Bone marrow (tissue), 2 donors: ENCODE measurements around the gene SLX4IP.

Experiments used
- DNase-seq, 2 donors: peaks; one replicate each; lab custom pipeline; 2025; lab: John Stamatoyannopoulos, UW

The SLX4IP gene

DNA sequence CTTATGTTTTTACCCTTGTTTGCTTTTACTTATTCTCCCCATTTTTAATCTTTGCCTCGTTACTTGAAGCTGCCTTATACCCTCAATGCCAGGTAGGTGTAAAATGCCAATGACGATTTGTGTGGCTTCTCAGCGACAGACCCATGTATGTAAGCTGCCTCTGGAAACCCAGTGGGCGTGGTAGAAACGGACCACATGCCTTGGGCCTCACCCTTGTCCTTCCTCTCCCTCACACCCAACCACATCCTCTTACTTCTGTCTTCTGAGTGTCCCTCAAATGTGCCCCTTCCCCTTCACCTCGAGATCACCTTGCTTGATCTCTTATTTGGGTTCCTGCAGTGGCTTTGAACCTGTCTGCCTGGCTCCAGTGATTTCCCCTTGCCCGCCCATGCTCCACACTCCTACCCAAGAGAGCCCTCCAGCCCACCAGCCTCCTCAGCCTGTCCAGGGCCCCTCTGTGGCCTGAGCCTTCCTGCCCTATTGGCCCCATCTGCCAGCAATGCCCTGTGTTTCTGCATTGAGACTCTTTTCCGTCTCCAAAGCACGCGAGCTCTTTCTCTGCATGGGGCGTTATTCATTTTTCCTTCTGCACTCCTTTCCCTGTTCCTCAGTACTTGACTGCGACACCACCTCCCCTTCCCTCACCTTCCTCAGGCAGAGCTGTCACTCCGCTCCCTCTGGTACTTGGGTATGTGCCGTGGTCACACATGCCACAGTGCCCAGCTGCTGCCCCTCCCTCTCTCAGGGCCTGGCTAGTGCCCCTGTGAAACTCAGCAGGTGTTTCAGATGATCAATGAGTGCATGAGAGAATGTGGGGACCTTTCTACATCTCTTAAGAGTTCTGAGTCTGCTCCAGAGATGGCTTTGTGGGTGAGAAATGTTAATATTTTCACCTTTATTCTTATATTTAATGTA, 115.4 kb downstream of the SLX4IP start:
- DNase-seq: no peak

DNA sequence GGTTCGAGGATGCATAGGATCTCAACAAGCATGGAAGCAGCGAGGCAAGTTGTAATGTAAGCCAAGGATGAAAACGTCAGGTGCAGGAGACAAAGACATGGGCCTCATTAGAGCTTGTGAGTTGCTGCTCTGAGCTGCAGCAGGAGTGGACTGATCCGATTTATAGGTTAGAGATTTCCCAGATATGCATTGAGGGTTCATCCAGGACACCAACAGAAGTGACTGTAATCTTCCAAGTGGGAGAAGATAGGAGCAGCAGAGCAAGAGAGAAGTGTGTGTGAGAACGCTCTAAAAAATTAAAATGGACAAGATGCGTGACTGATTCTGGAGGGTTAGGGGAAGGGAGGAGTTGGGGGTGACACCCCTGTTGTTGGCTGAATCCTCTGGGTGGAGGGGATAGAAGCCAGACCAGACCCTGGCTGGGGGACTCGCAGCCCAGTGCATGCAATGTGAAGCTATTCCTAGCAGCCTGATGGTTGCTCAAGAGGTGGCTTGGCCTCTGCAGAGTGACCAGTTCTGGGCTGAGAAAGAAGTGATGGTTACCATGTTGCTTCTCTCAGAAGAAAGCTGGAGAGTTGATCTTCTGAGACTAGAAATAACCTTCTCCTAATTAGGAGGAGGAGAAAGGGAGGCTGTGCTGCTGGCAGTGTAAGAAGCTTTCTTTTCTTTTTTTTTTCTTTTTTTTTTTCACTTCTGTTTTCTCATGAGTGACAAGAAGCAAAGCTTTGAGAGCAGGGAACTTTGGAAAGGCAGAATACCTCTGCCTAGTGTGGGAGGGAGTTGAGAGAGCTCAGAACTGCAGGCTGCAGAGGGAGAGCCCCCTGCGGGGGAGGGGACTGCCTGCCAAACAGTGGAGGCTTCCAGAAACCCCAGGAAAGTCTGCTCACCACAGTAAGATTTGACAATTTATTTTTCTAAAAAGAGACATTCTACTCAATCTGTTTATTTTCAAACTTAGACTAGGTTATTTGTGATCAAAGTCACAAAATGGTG, 116.9 kb downstream of the SLX4IP start:
- no peak for DNase-seq

DNA sequence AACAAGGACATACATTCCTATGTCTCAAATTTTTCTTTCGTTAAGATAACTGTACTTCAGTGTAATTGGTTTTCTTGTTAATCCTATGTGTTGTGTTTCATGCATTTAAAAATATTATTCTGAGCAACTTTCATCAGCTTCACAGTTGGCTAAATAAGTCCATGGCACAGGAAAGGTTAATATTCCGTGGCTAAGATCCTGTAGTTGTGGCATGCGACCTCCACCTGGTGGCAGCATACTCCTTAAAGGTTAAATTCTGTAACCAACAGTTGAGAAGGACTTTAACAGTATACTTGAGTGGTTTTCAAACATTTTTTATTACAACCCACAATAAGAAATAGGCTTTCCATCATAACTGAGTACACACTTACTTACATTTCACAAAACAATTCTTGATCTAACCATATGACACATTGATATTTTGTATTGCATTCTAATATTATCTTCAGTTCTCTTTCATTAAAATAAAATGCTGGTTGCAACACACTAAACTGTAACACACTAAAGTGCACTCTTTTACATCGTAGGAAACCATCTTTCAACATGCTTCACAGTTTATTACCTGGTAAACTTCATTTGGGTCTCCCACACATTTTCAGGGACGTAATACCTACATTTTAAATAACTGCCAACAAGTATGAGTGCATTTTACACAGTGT, 118.3 kb downstream of the SLX4IP start:
- DNase-seq: peak in 1 of 2 donors; percentile 55

DNA sequence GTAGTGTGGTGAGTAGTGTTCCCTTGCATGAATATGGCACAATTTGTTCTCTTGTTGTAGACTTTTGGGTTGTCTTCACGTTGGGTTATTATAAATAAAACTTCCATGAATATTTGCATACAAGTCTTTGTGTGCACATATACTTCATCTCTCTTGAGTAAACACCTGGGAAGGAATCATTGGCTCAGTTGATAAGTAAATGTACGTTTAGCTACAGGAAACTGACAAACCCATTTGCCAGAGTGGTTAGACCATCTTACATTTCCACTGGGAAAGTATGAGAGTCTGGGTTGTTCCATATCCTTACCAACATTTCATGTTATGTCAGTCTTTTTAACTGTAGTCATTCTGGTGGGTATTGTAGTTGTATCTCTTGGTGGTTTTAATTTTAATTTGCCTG, 119.2 kb downstream of the SLX4IP start:
- no peak for DNase-seq

DNA sequence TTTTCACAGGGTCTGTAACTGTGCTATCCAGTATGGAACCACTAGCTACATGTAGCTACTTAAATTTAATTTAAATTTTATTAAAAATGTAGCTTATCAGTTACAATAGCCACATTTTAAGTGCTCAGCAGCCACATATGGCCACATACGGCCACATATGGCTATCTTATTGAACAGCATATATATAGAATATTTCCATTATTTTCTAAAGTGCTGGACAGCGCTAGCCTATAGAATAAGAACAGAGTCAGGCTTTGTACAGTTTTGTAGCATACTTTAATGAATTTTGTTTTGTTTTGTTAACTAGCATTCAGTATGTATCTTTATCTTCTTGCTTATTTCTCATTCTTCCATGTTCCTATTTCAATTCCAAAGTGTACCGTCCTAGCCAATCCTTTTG, 120.3 kb downstream of the SLX4IP start:
- no peak for DNase-seq

DNA sequence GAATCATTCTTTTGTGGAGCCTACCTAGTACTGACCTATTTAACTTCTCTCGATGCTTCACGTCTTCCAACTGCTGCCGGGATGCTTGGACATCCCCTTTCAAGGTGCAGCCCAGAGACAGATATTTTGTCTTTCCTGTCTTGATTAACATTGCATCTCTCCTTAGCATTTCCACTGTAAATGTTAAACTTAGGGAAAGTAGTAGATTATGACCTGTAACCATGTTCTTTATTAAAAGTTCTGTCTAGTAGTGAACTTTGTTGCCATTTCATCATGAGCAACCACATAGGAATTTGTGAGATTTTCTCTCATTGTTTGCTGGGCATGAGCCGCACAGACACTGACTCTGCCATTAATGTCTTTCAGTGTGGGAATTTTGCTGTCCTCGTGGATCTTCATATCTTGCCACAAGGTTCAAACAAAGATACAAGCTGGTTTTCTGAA, 120.8 kb downstream of the SLX4IP start:
- no peak for DNase-seq

DNA sequence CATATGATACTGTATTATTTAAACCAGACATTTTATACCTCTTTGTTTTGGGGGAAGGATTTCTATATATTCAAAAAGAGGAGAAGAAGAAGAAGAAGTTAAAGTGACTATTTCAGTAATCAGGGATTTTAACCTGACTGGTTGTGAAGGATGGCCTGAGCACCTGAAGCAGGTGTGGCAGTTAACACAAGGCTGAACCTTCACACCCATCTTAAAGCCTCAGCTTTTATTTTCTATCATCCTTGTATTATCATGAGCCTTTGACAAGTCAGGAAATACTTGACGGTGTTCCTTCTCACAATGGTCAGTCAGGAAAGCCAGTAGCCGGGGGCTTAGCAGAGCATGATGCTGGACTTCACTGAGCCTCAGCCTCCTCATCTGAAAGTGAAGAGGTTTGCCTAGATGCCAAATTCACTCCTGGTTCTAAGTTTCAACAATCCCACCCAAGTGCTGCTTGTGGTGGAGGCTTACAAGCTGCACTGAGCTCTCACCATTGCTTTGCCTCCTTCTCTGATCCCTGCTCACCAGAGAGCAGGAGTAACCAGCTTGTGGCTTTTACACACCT, 121.5 kb downstream of the SLX4IP start:
- no peak for DNase-seq

DNA sequence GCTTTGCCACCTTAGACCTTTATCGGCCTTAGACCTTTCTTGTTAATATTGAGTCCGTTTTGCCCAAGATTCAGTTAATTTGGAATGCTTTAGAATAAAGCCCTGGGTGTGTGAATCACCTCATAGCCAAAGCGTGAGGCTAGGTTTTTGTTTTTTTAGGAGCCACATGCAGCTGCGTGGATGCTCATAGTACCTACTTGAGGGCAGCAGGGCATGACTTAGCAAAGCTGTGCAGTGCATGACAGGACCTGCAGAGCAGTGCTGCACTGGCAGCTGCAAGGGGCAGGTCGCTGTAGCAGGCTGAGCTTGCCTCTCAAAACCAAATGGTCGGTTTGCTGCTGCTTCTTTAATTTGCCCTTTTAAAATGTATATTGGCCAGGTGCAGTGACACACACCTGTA, 122.6 kb downstream of the SLX4IP start:
- no peak for DNase-seq

DNA sequence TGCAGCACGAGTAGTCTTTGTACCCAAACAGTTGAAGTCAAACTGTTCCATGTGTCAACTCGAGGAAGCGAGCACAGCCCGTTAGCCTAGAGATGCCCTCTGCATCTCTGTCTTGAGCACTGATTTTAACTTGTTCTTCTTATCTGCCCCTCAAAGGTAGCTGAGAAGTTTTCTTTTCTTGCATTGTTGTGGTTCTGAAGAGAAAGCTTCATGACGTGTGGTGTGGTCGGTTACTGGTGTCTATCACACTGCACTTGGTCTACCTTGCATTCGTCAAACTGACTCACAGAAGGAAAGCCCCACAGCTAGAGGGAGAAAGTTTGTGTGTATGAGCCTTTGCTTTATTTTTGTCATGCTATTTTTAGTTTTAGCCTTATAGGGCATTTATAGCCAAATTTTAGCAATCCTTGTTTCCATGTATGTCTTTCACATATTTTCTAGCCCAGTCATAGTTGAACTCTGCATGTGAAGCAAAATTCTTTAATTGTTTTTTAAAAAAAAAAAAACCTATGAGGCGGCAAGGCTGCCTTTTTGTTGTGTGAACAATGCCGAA, 123.6 kb downstream of the SLX4IP start:
- no peak for DNase-seq

DNA sequence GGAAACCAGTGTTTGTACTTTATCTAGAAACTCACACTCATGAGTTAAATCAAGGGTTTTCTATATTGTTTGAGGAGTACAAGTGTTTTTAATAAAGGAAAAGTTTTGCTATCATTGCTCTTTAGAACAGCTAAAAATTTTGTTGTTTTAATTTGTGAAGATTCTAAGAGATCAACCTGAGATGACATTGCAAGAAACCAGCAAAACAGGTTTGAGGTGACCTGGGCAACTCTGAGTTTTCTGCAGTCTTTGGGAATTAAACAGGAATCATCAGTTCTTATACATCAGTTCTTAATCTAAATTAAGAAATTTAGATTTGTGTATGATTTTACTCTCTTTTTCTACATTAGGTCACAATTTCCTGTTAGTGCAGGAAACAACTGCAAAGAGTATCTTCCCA, 124.2 kb downstream of the SLX4IP start:
- no peak for DNase-seq

DNA sequence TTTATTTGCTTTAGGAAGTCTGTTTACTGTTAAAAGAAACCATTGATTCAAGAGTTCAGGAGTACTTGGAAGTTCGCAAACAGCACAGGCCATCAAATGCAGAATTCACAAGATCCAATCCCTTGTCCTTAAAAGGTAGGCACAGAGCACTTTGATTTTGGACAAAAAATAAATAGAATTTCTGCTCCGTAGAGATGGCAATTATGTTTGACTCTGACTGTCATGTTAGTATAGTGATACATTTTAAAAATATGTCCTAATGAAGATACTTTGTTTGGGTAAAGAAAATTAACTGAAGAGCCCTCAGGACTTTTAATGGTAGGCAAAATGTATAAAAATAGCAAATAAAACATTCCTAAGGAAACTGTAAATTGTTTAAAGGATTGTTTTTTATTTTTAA, 125.6 kb downstream of the SLX4IP start:
- DNase-seq: no peak

DNA sequence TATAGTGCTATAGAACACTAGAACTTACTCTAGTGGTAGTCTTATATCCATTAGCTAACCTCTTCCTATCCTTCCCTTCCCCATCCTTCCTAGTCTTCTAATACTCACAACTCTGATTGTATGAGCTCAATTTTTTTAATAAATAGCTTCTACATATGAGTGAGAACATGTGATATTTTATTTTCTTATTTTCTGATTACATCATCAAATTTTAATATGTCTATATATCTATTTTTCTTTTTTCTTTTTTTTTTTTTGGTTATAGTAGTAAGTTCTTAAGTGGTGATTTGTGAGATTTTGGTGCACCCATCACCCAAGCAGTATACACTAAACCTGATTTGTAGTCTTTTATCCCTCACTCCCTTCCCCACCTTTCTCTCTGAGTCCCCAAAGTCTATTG, 126.2 kb downstream of the SLX4IP start:
- DNase-seq: no peak

DNA sequence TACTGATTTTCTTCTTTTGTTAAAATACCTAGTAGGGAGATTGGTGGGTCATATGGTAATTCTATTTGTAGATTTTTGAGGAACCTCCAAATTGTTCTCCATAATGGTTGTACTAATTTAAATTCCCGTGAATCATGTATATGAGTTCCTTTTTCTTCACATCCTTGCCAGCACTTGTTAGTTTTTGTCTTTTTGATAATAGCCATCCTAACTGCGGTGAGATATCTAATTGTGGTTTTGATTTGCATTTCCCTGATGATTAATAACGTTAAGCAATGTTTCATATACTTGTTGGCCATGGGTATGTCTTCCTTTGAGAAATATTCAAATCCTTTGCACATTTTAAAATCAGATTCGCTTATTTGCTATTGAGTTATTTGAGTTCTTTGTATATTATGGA, 127.8 kb downstream of the SLX4IP start:
- no peak for DNase-seq

DNA sequence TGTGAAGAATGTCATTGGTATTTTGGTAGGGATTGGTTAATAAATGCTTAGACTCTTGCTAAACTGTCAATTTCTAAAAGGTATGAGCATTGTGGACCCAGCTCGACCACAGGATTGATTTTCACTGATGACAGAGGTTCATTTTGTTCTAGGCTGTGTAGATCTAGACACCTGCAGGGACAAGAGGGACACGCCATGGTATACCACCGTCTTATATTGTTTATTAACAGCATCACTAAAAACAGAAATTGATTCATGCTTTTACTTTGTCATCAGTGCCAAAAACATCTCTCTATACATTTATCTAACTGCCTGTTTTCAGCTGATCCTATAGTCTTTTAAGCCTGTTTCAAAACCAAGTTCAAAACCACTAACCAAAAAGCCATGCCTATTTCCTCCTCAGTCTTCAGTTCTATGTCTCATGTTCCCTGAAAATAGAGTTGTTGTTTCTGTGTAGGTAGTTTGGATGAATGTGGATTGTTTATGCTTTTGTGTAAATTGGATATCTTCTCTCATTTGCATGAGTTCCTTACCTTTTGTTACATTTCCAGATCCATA, 128.9 kb downstream of the SLX4IP start:
- DNase-seq: no peak

DNA sequence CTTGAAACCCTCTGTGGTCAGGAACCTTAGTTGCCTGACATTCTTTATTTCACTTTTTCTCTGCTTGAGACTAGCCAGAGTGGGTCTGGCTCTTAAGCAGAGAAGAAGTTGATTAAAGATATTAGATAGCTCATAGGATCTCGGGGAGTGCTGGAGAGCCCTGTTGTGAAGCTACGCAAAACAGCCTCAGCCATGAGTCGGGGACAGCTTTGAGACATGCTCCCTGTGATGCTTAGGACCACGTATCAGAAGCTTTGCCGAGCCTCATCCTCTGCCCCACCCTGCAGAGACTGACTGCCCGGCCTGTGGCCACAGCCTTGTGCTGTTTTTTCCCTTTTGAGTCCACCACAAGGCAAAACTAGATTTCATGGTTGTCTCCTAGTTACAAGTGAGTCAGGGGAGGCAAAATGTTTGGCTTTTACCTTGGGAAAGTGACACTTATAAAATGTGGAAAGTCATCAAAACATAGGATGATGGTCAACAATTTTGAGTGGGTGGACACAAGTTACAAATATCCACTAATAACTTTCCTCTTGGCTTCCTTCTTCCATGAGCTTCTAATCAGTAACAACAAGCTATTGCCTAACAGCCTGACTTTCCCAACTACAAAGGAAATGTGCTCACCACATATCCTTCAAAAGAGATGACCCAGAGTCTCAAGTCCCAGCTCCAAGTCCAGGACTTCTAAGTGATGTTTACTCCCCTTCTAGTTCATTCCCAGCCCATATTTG, 130.3 kb downstream of the SLX4IP start:
- no peak for DNase-seq

DNA sequence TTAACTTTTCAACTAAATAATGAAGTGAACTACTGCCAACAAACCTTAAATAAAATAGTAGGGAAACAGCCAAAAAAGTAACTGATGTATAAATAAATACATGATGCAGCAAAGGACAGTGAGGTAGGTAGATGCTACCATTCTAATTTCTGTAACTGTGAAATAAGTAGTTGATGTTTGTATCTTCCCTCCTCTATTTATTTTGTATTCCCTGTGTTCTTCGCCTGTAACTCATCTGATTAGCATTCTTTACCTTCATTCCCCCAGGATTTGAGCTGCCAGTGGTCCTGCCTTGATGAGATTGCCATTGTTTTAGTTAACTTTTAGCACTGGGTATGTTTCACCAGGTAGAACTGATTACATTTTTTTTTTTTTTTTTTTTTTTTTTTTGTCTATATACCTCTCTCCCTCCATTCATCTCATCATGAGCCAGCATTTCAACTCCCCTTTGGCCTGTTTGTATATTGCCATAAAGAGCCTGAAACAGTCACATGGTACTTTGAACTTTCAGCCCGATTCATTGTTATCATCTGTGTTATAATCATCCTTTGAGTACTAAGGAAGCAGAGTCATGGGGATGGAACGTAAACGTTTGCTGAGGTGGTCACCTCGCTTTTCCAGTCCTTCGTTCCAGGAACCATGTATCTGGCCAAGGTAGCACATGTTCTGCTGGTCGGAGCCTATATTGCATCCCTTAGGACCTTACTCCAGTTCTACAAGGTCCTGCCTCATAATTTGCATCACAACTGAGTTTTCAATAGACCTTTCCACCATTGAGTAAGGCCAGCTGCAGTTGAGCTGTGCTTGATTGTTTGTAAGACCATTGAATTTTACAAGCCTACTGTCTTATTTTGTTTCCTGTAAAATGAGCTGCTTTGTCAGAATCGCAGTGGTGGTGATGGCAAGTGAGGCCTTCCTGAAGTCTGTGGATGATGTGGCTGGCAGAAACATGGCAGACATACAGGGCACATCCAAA, 131.1 kb downstream of the SLX4IP start:
- no peak for DNase-seq

DNA sequence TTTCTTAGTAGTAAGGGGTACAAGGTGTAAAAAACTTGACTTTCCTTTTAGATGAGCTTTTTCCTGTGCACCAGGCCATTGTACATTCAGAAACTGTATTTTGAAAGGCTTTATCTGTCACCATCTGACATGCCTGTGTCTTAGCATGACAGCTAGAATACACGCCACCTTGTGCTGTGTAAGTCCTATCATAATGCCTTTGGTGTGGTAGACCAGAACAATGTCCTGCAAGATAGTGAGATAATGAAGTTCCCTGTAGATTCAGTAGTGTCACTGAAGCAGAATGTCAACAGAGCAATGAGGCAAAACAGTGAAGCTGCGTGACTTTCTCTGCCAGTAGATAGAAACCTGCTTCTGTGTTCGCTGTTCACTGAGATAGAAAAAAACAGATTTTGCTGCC, 132.9 kb downstream of the SLX4IP start:
- no peak for DNase-seq

DNA sequence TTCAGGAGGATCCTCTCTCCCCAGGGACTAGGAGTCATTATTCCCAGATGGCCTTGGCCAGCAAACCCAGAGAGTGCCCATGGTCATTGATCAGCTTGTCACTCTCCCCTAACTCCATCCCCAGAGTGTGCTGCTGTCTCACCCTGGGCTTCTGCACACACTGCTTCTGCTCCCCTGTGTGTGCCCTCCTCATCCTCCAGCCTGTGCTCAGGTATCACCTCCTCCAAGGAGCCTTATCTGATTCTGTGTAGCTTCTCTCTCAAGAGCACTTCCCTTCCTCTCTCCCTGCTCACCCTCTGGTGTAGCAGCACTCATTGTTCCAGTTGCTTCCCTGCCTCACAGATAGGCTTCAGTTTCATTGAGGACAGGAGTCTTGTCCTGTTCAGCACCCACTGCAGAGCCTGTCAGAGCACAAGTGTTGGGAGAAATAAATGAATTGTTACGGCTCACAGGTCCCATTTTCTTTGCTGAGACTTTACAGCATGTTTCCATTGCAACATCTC, 136.3 kb downstream of the SLX4IP start:
- DNase-seq: no peak

DNA sequence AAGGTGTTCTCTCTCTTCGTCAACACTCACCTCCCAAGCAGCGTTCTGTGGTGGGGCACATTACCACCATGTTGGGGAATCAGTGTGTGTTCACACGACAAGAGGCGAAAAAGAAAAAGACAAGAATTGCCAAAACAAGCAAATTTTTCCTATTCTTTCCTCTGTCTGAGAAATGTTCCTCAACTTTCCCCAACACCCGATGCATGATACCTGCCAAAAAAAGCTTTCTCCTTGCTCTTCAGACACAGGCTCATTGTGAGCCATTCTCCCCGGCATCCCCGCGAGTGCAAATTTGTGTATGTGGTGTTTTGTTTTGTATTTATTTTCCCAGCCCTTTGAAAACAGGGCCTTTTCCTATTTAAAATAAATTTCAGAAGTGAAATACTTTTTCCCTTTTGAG, 137.7 kb downstream of the SLX4IP start:
- no peak for DNase-seq
